GM18526 (cell line): ENCODE results near the gene SMTNL2.

Experiments
- POLR2A ChIP-seq: IDR thresholded peaks from 3 replicates; pipeline ENCODE4 v1.6.1; 2011; ENCODE audit not compliant: insufficient read length; ENCODE audit errors: extremely low read depth

SMTNL2 gene

DNA sequence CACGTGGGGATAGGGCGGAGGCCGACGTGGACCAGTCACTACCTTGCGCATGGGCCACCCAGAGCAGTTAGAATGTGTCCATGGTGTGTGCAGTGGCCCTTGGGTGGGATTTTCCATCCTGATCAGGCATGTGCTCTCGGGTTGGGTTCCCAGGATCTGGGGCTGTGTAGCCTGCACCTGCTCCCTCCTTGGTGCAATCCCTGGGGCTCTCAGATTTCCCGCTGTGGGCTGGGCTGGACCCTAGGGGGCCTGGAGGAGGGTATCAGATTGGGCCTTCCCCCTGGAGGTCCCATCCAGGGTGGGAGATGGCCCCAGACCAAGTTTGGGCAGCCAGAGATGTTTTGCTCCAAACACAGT lies 1.3 kb downstream of the SMTNL2 start:
- TF ChIP-seq POLR2A: no peak

GRCh38 chr17:4586043-4586442 lies 1.7 kb downstream of the SMTNL2 start:
- TF ChIP-seq POLR2A: no peak

- no peak for TF ChIP-seq POLR2A
Measured at GRCh38 chr17:4587195-4587594, 2.9 kb downstream of the SMTNL2 start.

GRCh38 chr17:4587803-4588202 lies 3.5 kb downstream of the SMTNL2 start:
- no peak for TF ChIP-seq POLR2A

DNA sequence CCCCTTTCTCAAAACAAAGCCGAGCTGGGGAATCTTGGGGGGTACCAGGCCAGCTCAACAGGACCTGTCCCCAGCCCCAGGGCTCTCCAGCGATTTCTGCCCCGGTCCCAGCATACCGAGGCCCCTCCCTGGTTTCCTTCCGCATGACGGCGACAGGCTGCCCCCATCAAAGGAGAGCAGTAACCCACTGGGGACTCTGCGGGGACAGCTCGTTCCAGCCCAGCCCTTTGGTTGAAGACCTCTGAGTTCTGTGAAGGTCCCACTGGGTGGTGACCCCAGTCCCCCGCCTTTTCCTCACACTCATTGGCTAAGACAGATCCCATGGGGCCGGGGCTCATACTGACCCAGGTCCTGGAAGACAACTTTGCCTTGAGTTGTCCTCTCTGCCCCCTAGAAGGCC lies 4.1 kb downstream of the SMTNL2 start:
- no peak for TF ChIP-seq POLR2A

DNA sequence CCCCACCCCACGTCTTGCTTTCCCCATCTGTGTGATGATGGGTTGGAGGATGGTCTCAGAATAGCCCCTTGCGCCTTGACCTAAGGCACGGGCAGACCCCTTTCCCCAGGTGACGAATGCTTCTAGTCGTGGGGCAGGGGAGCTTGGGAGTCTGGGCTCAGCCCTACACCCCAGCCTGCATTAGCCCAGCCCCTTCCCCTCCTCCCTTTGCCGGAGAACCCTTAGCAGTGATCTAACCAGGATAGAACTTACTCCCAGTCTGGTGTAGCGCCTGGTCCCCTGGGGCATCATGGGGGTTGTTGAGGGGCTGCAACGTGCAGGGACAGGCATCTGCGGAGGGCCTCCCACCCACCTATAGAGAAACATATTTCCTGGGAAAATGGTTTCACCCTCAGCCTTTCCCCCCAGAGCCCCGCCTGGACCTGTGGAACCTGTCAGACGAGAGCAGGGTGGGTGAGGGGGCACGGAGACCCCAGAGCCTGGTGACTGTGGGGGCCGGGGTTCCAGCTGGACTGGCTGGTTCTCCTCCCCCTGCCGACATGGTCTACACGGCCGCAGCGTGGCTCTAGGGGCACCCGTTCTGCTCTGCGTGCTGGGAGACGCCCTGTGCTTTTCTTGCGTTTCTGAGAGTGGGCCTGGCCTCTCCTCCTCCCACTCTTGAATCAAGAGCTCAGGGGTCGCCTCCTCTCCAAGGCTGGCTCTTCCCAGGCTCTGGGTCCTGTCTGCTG lies 4.7 kb downstream of the SMTNL2 start:
- TF ChIP-seq POLR2A: no peak

DNA sequence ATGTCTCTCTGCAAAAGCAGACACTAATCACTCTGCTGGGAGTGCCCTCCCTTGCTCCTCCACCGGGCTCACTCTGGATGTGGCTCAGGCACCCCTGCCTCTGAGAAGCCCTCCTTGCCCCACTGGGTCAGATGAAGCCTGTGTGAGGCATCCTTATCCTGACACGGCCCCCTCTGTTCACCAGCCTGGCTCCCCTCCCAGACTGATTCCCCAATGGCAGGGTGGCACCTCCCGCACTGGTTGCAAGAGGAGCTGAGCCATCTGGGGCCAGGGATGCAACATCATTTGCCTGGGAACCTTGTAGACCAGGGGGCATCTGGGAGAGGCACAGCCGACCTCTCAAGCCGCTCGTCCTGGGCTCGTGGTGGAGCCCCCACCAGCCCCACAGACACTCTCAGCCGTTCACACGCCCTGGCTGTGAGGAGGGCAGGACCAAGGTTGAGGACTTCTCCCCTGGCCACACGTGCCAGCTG lies 6.7 kb downstream of the SMTNL2 start:
- TF ChIP-seq POLR2A: no peak

GRCh38 chr17:4591529-4591928 lies 7.2 kb downstream of the SMTNL2 start:
- TF ChIP-seq POLR2A: no peak

- TF ChIP-seq POLR2A: no peak
Measured at GRCh38 chr17:4592240-4593005, 8.1 kb downstream of the SMTNL2 start.

DNA sequence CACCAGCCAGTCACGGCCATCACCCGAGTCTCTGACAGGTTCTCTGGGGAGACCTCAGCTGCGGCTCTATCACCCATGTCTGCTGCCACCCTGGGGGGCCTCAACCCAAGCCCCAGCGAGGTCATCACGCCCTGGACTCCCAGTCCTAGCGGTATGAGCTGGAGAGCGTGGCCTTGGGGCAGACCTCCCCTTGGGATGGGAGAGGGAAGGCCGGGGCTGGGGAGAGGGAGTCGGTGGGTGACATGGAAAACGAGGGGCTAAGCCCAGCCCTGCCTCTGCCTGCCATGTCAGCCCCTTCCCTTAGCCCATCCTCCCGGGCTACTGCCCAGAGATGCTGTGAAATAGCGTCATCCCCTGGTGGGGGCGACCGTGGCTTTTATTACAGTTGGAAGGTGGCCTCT lies 8.7 kb downstream of the SMTNL2 start:
- no peak for TF ChIP-seq POLR2A

- TF ChIP-seq POLR2A: no peak
Measured at GRCh38 chr17:4594406-4594805, 10.1 kb downstream of the SMTNL2 start.

DNA sequence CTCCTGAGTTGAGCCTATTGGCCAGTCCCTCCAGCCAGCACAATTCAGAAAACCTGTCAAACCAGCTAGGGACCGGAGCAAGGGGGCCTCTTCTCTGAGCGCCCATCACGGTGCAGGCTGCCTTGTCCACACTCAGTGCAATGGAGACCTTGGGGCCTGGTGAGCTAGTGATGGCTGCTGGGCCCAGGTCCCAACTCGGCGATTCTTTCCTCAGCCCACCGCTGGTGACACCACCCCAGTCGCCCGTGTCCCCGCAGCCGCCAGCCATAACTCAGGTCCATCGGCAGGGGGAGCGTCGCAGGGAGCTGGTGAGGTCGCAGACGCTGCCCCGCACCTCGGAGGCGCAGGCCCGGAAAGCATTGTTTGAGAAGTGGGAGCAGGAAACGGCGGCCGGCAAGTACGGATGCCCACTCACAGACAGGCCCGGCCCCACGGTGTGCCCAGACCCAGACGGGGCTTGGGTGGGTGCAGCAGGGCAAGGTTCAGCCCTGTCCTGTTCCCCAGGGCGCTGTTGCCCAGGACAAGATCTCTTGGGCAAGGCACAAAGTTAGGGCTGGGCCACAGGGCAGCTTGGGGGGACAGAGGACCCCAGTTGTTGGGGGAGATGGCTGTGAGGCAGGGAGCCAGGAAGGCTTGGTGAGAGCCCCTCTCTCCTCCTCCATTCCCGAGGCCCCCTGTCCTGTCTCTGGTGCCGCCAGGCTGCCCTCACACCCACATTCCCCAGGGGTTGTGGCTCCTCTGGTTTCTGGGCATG lies 10.8 kb downstream of the SMTNL2 start:
- TF ChIP-seq POLR2A: no peak

DNA sequence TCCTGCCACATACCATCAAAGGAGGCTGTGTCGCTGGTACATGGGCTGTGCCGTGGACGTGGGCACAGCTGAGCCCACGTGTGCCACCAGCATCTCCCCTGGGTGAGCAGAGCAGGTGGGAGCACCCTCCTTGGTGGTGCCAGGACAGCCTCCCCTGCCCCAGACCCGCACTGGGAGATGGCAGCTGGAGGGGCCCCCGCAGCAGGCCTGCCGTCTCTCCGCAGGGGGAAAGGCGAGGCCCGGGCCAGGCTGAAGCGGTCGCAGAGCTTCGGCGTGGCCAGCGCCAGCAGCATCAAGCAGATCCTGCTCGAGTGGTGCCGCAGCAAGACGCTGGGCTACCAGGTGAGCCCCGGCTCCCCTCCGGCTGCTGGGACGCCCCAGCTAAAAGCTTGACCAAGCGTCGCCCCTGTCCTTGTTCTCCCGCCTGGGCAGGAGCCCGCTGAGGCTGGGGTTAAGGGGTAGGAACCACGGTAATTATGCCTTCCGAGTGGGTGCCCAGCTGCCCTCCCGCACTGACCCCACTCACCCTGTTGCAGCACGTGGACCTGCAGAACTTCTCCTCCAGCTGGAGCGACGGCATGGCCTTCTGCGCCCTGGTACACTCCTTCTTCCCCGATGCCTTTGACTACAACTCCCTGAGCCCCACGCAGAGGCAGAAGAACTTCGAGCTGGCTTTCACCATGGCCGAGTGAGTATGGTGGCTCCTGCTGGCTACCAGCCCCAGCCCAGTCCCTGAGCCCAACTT lies 12.5 kb downstream of the SMTNL2 start:
- TF ChIP-seq POLR2A: no peak

GRCh38 chr17:4597975-4598374 lies 13.6 kb downstream of the SMTNL2 start:
- no peak for TF ChIP-seq POLR2A
